ENCODE measurements around the gene RXFP4. TPM values are rescaled to one million over a fixed set of nuclear protein-coding genes. Genes with fewer than 3 reads are reported as not detected.

The RXFP4 gene
- total RNA-seq, 1 donor from 2014 or later: not detected

DNA sequence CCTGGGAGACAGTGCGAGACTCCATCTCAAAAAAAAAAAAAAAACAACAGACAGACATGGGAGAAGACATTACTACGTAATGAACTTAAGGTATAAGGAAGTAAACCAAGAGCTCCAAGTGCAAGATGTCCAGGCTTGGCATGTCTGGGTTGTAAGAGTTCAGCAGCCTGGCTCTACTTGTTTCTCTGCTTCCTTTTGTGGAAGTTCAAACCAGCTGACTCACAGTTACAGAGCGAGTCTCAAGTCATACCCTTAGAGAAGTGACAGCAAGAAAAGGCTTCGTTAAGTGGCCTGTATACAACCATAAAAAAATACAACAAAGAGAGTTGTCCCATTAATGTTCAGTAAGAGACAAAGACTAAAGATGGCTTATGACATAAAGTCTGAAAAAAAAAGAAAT, 31.5 kb upstream of the RXFP4 start:
- Mint-ChIP-seq H3K4me1 (ENCODE audit: low read depth, unreplicated experiment) (peaks cover 3% of the 10 kb centered on the region), H3K36me3 (ENCODE audit: unreplicated experiment) (no peaks in the 10 kb centered on the region), H3K27ac (ENCODE audit: unreplicated experiment) (peak overlapping the region; percentile 72), H3K27me3 (ENCODE audit: unreplicated experiment) (no peaks in the 10 kb centered on the region), H3K4me3 (ENCODE audit: unreplicated experiment) (peak overlapping the region; percentile 92), H3K9me3 (ENCODE audit: unreplicated experiment) (peaks cover 3% of the 10 kb centered on the region)
- TF ChIP-seq, protein P1, sequence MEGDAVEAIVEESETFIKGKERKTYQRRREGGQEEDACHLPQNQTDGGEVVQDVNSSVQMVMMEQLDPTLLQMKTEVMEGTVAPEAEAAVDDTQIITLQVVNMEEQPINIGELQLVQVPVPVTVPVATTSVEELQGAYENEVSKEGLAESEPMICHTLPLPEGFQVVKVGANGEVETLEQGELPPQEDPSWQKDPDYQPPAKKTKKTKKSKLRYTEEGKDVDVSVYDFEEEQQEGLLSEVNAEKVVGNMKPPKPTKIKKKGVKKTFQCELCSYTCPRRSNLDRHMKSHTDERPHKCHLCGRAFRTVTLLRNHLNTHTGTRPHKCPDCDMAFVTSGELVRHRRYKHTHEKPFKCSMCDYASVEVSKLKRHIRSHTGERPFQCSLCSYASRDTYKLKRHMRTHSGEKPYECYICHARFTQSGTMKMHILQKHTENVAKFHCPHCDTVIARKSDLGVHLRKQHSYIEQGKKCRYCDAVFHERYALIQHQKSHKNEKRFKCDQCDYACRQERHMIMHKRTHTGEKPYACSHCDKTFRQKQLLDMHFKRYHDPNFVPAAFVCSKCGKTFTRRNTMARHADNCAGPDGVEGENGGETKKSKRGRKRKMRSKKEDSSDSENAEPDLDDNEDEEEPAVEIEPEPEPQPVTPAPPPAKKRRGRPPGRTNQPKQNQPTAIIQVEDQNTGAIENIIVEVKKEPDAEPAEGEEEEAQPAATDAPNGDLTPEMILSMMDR (IDR thresholded peaks at IDR 0.05; ENCODE audit: partially characterized antibody, unreplicated experiment): no peak
- DNase-seq: no peak

DNA sequence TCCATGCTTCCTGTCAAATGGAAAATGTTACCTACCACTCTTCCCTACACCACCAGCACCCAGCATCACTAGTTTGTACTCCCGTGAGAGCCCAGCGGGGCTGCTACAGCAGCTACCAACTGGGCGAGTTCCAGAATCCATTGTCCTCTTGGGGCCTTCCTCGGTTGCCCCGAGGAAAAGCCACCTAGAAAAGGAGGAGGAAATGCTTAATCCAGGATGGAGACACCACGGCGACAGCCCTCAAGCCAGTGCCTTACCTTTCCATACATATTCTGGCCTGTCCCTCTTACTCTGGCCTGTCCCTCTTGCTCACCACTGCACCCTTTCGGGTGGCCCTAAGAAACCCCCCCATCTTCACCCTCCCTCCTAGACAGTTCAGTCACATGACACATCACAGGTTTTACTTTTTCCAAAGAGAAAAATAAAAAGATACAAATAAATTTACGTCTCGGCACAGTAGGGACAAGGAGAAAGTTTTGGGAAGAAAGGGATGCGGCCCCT, 30.8 kb upstream of the RXFP4 start:
- DNase-seq: peak; percentile 24
- Mint-ChIP-seq H3K36me3 (ENCODE audit: unreplicated experiment) (no peaks in the 10 kb centered on the region), H3K4me1 (ENCODE audit: low read depth, unreplicated experiment) (peaks cover 3% of the 10 kb centered on the region), H3K4me3 (ENCODE audit: unreplicated experiment) (peak overlapping the region; percentile 92), H3K9me3 (ENCODE audit: unreplicated experiment) (peaks cover 3% of the 10 kb centered on the region), H3K27ac (ENCODE audit: unreplicated experiment) (peak overlapping the region; percentile 90), H3K27me3 (ENCODE audit: unreplicated experiment) (no peaks in the 10 kb centered on the region)
- TF ChIP-seq, protein P1 (IDR thresholded peaks at IDR 0.05; ENCODE audit: partially characterized antibody, unreplicated experiment): no peak

DNA sequence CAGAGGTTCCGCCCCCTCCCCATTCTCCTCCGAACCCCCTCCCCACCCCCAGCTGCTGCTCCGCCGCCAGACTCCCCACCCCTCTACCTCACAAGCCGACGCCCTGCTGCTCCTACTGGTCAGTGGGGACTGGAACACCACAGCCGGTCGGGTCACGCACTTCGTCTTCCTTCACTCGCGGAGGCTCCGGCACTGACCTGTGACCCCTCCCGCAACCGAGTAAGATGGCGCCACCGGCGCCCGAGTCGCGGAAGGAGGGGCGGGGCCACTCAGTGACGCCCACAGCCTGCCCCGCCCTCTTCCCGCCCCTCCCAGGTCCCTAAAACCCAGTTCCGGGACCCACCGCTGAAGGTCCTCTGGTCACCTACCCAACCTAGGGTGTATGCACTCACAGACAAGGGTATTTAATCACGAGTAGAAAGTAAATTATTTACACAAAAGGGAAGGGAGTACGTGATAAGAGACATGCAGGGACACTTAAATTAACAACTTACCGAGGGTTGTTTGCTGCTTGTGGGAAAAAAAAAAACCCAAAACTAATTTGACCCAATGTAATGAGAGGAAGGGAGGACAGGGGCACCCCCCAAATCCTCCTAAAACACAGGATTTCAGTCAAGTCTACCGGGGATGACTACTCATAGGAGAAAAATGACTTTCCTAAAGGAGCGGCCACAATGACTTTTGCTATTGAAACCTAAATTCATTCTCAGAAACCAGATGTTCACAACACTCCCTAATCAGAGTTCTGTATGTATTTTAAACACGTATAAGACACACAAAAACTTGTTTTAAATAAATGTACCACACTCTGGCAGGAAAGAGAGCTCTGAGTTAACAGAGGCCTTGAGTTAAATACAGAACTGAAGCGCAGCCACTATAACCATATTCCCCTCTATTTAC, 30.0 kb upstream of the RXFP4 start, which contains the start of gene RIT1:
RIT1 (minus strand) TSS at position 194 of the 900 bp plus-strand sequence. CDS start 588 bp downstream, outside the sequence.
- DNase-seq: peak; percentile 91
- Mint-ChIP-seq H3K27ac (ENCODE audit: unreplicated experiment) (peak within 1 kb of the TSS; percentile 90), H3K4me1 (ENCODE audit: low read depth, unreplicated experiment) (peaks cover 3% of the 10 kb centered on the region), H3K36me3 (ENCODE audit: unreplicated experiment) (no peaks in the 10 kb centered on the region), H3K9me3 (ENCODE audit: unreplicated experiment) (peaks cover 3% of the 10 kb centered on the region), H3K27me3 (ENCODE audit: unreplicated experiment) (no peaks in the 10 kb centered on the region), H3K4me3 (ENCODE audit: unreplicated experiment) (peak within 1 kb of the TSS; percentile 92)
- TF ChIP-seq, protein P1 (IDR thresholded peaks at IDR 0.05; ENCODE audit: partially characterized antibody, unreplicated experiment): no peak

DNA sequence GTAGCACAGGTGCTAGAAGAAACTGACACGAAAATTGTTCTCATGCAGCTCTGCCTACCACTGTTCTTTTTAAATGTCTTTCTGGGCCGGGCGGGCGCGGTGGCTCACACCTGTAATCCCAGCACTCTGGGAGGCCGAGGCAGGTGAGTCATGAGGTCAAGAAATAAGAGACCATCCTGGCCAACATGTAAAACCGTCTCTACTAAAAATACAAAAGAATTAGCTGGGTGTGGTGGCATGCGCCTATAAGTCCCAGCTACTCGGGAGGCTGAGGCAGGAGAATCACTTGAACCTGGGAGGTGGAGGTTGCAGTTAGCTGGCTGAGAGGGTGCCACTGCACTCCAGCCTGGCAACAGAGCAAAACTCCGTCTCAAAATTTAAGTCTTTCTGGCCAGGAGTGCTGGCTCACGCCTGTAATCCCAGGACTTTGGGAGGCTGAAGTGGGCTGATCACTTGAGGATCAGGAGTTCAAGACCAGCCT, 29.3 kb upstream of the RXFP4 start:
- Mint-ChIP-seq H3K27ac (ENCODE audit: unreplicated experiment) (peak overlapping the region; percentile 90), H3K4me1 (ENCODE audit: low read depth, unreplicated experiment) (peaks cover 3% of the 10 kb centered on the region), H3K9me3 (ENCODE audit: unreplicated experiment) (peaks cover 3% of the 10 kb centered on the region), H3K4me3 (ENCODE audit: unreplicated experiment) (peak overlapping the region; percentile 92), H3K36me3 (ENCODE audit: unreplicated experiment) (no peaks in the 10 kb centered on the region), H3K27me3 (ENCODE audit: unreplicated experiment) (no peaks in the 10 kb centered on the region)
- no peak for DNase-seq
- TF ChIP-seq, protein P1 (IDR thresholded peaks at IDR 0.05; ENCODE audit: partially characterized antibody, unreplicated experiment): no peak
